ENCODE data around the gene ZCCHC13.
"Not testable (repeated sequence)": the region's sequence is repeated elsewhere in the genome, so short reads cannot be mapped to it uniquely, and the experiment has no call there.

Gene ZCCHC13

GRCh38 chrX:74324131-74324530 is 20.2 kb downstream of the ZCCHC13 start:
- DNase-seq: no peak

- DNase-seq: no peak
Measured at GRCh38 chrX:74325130-74326059, 21.4 kb downstream of the ZCCHC13 start.

- no peak for DNase-seq
Measured at GRCh38 chrX:74338852-74339251, 34.9 kb downstream of the ZCCHC13 start.

DNA sequence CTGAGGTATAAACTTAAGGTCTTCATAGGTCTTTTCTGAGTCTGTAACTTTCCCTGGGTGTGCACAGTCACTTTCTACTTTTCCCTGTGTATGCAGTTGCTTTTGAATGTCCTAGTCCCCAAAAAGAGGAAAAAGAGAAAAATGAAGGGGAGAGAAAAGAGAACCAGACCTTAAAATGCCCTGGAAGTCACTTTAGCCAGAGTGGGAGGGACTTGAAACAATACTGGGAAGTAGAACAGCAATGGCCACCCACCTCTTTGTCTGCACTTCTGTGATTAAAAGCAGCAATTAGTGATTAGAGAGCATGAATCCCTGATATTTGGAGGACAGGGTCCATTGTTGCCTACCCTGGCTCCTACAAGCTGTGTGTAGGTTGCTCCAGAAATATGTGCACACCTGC is 36.1 kb downstream of the ZCCHC13 start:
- DNase-seq: no peak

DNA sequence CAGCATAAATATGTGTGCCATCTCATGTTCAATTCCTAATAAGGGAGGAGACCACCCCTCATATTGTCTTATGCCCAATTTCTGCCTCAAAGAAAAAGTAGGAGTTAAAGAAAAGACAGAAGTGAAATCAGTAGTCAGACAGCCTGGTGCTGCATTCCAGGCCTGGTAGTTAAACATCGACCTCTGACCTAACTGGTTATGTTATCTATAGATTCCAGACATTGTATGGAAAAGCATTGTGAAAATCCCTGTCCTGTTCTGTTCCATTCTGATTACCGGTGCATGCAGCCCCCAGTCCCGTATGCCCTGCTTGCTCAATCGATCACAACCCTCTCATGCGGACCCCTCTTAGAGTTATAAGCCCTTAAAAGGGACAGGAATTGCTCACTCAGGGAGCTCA is 38.2 kb downstream of the ZCCHC13 start:
- not testable (repeated sequence) for DNase-seq

DNA sequence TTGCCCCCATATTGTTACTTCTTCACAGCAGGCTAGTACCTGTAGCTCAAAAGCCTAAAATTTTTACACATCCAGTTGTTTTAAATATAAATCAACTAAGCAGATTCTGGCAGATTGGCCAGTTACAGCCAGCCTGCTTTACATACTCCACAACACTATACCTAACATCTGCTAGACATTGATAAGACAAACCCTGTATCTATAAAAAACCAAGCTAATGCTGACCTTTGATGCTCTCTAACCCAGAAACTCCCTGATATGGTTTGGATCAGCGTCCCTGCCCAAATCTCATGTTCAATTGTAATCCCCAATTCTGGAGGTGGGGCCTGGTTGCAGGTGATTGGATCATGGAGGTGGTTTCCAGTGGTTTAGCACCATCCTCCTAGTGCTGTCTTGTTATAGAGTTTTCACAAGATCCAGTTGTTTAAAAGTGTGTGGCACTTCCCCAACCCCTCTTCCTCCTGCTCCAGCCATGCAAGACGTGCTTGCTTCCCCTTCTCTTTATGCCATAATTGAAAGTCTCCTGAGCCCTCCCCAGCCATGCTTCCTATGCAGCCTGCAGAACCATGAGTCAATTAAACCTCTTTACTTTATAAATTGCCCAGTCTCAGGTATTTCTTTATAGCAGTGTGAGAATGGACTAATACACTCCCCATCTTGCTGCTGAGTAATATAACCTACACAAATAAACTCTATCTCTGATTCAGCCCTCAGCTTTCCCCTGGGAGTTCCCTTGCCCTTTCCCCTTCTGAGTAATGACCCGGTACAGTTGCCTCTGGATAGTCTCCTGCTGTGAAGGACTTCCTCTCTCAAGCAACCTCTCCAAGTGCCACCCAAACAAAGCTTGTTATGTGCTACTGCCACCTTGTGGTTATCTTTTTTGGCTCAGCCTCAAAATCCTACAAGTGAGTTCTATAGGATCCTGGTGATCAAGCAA is 39.6 kb downstream of the ZCCHC13 start:
- peak; percentile 96 for DNase-seq

GRCh38 chrX:74344280-74344622 is 40.3 kb downstream of the ZCCHC13 start:
- no peak for DNase-seq

- DNase-seq: peak; percentile 4
Measured at GRCh38 chrX:74346088-74346487, 42.1 kb downstream of the ZCCHC13 start.

GRCh38 chrX:74349387-74349786 is 45.4 kb downstream of the ZCCHC13 start:
- DNase-seq: peak; percentile 83

GRCh38 chrX:74351760-74352159 is 47.8 kb downstream of the ZCCHC13 start:
- DNase-seq: no peak

DNA sequence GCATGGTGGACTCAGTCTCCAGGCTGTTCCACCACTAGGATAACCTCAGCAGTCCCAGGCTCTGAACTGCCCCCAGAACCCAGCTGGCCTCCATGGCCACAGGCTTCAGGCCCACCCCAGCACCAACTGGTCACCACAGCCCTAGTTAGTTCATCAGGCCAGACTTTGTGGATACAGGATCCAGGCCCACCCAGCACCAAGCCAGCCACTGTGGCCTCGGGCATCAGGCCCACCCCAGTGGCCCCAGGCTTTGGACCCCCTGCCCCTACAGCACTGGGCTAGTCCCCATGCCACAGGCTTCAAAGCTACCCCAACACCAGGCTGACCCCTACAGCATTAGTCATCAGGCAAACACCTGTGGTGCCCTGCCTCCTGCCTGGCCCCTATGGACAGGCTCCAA is 50.0 kb downstream of the ZCCHC13 start:
- no peak for DNase-seq

Measured in fibroblast of upper back skin (primary cell).